Measurements from ENCODE around the gene HES5. TPM values are rescaled to one million over a fixed set of nuclear protein-coding genes. Genes with fewer than 3 reads are reported as not detected.

The HES5 gene
- total and polyA plus RNA-seq, 2 of the 4 experiments (the other 2 are of a cell fraction) = not detected

DNA sequence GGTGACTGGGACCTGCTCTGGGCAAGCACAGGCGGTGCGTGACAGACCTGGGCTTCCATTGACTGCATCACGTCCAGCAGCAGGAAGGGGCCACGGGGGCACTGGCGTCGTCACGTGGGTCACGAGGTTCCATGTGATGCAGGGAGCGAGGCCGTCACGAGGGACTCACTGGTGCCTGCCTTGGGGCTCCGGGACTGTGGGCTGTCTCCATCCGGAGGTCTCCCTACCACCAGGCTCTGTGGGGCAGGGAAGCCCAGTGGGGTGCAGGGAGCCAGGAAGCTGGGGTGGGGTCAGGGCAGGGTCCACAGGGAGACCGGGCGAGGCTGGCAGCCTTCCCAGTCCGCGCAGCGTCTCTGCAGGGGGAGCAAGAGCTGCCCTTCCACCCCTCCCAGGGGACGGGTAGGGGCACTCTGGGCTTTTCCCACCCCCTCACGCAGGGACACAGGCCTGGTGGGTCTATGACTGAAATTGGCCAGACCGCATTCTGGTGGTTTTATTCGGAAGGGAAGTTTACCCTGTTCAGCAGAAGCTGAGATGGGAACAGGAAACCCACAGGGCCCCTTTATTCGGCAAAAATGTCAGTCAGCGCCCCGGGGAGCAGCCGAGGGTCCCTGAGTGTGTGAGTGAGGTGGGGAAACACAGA is 25.7 kb upstream of the HES5 start:
- H2AK5ac ChIP-seq (ENCODE audit: low read depth, low read length) = peak overlapping the region; percentile 59; the same call in 1 of the 2 replicates
- no peaks in the 10 kb centered on the region for H3K9me1 ChIP-seq (ENCODE audit: insufficient read depth, low read length)
- H3K27me3 ChIP-seq (ENCODE audit: control insufficient read depth, insufficient read depth, low read length) = no peaks in the 10 kb centered on the region; the same call in 1 of the 2 replicates
- no peaks in the 10 kb centered on the region for H4K20me1 ChIP-seq (ENCODE audit: insufficient read depth, low read length)
- no peak overlapping the region for H3K27ac ChIP-seq (ENCODE audit: insufficient read depth, low read length)
- 0 out of 2 replicates have a peak overlapping the region, but pooled peaks have one; percentile 10 for H3K56ac ChIP-seq (ENCODE audit: extremely low read depth, insufficient read depth, low read length)
- no peak overlapping the region for H2BK5ac ChIP-seq (ENCODE audit: low read depth, low read length, poor library complexity, severe bottlenecking)
- DNase-seq (no peak), ATAC-seq (ENCODE audit: low read depth) (peak; percentile 27)
- H3K9ac ChIP-seq (ENCODE audit: low read depth, low read length) = peak overlapping the region; percentile 70; the same call in 1 of the 2 replicates
- no peaks in the 10 kb centered on the region for H3K4me1 ChIP-seq (ENCODE audit: control insufficient read depth, insufficient read depth, low read length)
- CTCF ChIA-PET = no interaction called here
- no peak overlapping the region for H4K91ac ChIP-seq (ENCODE audit: insufficient read depth, low read depth, low read length)
- H3K4ac ChIP-seq (ENCODE audit: low read depth, low read length) = peak overlapping the region; percentile 93
- no peak overlapping the region; the same call in 1 of the 2 replicates for H3K18ac ChIP-seq (ENCODE audit: low read depth, low read length)
- intact Hi-C loops (cut with micrococcal nuclease) = loop anchor here (1.0 to 2.0 kb wide), 2 partner anchors 88 to 869 kb away; no protein-coding TSS in a partner anchor
- H4K5ac ChIP-seq (ENCODE audit: low read depth, low read length) = peak overlapping the region; percentile 78; the same call in 1 of the 2 replicates
- peak overlapping the region; percentile 90 for H3K4me2 ChIP-seq (ENCODE audit: low read depth, low read length)
- TF ChIP-seq USF2 (IDR thresholded peaks at IDR 0.05; ENCODE audit: low read depth, low read length) (peak; percentile 48; the same call in 1 of the 2 replicates), MAFK (IDR thresholded peaks at IDR 0.05; ENCODE audit: low read depth, low read length) (no peak)
- POLR2A ChIA-PET (ENCODE audit: unreplicated experiment) = no interaction called here
- H3K14ac ChIP-seq (replicated peaks; ENCODE audit: low read depth, low read length) = 0 out of 2 replicates have a peak overlapping the region, but pooled peaks have one; percentile 89
- peak overlapping the region; percentile 44 for H3K4me3 ChIP-seq (ENCODE audit: insufficient read depth, low read depth, low read length)
- H2BK20ac ChIP-seq (ENCODE audit: low read depth, low read length) = 0 out of 2 replicates have a peak overlapping the region, but pooled peaks have one; percentile 58
- no peaks in the 10 kb centered on the region for H3K9me3 ChIP-seq (ENCODE audit: control insufficient read depth, insufficient read depth, low read length)
- no peaks in the 10 kb centered on the region for H3K79me1 ChIP-seq (ENCODE audit: low read depth in 1 of 2, low read length in 2 of 2)
- peak overlapping the region; percentile 80 to 88 for H4K8ac ChIP-seq (ENCODE audit: low read depth in 2 of 2, low read length in 2 of 2)
- no peaks in the 10 kb centered on the region for H3K36me3 ChIP-seq (ENCODE audit: control insufficient read depth, insufficient read depth, low read length)
- dilution Hi-C loops (cut with HindIII; ENCODE audit: low sequenced_read_pairs, unreplicated experiment) = no loop called here
- in situ Hi-C loops (cut with MboI; ENCODE audit: low sequenced_read_pairs) = no loop called here
- H3K23ac ChIP-seq (ENCODE audit: low read depth, low read length) = peak overlapping the region; percentile 1; the same call in 1 of the 2 replicates
- BruUV-seq (replicated peaks) = no TSS peak
- H2BK15ac ChIP-seq (ENCODE audit: low read depth, low read length) = peak overlapping the region; percentile 61; the same call in 1 of the 3 replicates
- peak overlapping the region; percentile 24; the same call in 1 of the 2 replicates for H2BK120ac ChIP-seq (ENCODE audit: low read depth, low read length)
- peak overlapping the region; percentile 47 for H2AK9ac ChIP-seq (replicated peaks; ENCODE audit: low read depth, low read length, poor library complexity)
- peak overlapping the region; percentile 98 for H2AFZ ChIP-seq (replicated peaks; ENCODE audit: low read length, poor library complexity)
- WGBS, 2 experiments (ENCODE audit: extremely low coverage in 2 of 2, insufficient read length in 1 of 2) = 51% methylated on average over 13 of the region's 26 CpGs; no CpG with 5 or more reads in 1 of the 2 experiments
